WTC11 (cell line): ENCODE results near the gene YWHAQ. TPM values are rescaled to one million over a fixed set of nuclear protein-coding genes. Genes with fewer than 3 reads are reported as not detected.

Experiments
- ATAC-seq: fragments of 200-7000 bp; cut with Tn5 transposase; 2 replicates; pipeline ENCODE4 v1.10.0; 2021; ENCODE audit warnings: mild to moderate bottlenecking, moderate library complexity
- CTCF ChIA-PET: fragments of 300-600 bp; sonication (Branson Sonifier 250); formaldehyde crosslinking; loops from one replicate; lab custom pipeline; 2021; ENCODE audit warnings: antibody characterized with exemption; lab: Charles Lee
- POLR2A ChIA-PET: fragments of 350-600 bp; sonication (Branson Sonifier 250); formaldehyde crosslinking; loops from one replicate; lab custom pipeline; 2021; ENCODE audit warnings: antibody characterized with exemption; lab: Charles Lee
- DNase-seq: peaks from one replicate; pipeline ENCODE4 v3.0.0; 2021; ENCODE audit warnings: low spot score
- H3K27ac Mint-ChIP-seq: 2 replicates; pipeline ENCODE4 v1.8.0; 2021; ENCODE audit warnings: mixed read lengths
- H3K27me3 Mint-ChIP-seq: 2 replicates; pipeline ENCODE4 v1.8.0; 2021; ENCODE audit warnings: low read depth, mild to moderate bottlenecking, moderate library complexity, mixed read lengths
- H3K36me3 Mint-ChIP-seq: 2 replicates; pipeline ENCODE4 v1.8.0; 2021; ENCODE audit warnings: mixed read lengths
- H3K4me1 Mint-ChIP-seq: 2 replicates; pipeline ENCODE4 v1.8.0; 2022; ENCODE audit warnings: mixed read lengths
- H3K4me3 Mint-ChIP-seq: 2 replicates; pipeline ENCODE4 v1.8.0; 2021; ENCODE audit warnings: mild to moderate bottlenecking, moderate library complexity, mixed read lengths
- H3K9me3 Mint-ChIP-seq: 2 replicates; pipeline ENCODE4 v1.8.0; 2021; ENCODE audit warnings: mixed read lengths
- AFF4 ChIP-seq: sonication (generic); formaldehyde crosslinking; IDR thresholded peaks from 2 replicates; pipeline ENCODE4 v1.8.1; 2023; ENCODE audit warnings: mild to moderate bottlenecking, missing genetic modification reagents, borderline replicate concordance
- ATF2 ChIP-seq: sonication (generic); formaldehyde crosslinking; IDR thresholded peaks from 2 replicates; pipeline ENCODE4 v1.8.1; 2022; ENCODE audit warnings: low read depth, missing genetic modification reagents, borderline replicate concordance
- ATF6 ChIP-seq: sonication (generic); formaldehyde crosslinking; IDR thresholded peaks from 2 replicates; pipeline ENCODE4 v1.8.1; 2023; ENCODE audit warnings: mild to moderate bottlenecking, missing genetic modification reagents
- CTCF ChIP-seq: fragments of 200-600 bp; IDR thresholded peaks from 2 replicates; pipeline ENCODE4 v1.8.0; 2022; ENCODE audit warnings: antibody characterized with exemption
- E2F1 ChIP-seq: sonication (generic); formaldehyde crosslinking; IDR thresholded peaks from 2 replicates; pipeline ENCODE4 v1.8.0; 2022; ENCODE audit warnings: mild to moderate bottlenecking, missing genetic modification reagents
- ERG ChIP-seq: fragments of 250-450 bp; sonication (Bioruptor Pico); IDR thresholded peaks from 2 replicates; pipeline ENCODE4 v1.8.0; 2021; ENCODE audit warnings: mild to moderate bottlenecking
- FOXK1 ChIP-seq: sonication (generic); formaldehyde crosslinking; IDR thresholded peaks from 2 replicates; pipeline ENCODE4 v1.8.0; 2022; ENCODE audit warnings: mild to moderate bottlenecking, moderate library complexity, missing genetic modification reagents
- HMGXB4 ChIP-seq: sonication (generic); formaldehyde crosslinking; IDR thresholded peaks from 2 replicates; pipeline ENCODE4 v1.8.1; 2023; ENCODE audit warnings: mild to moderate bottlenecking, moderate library complexity, missing genetic modification reagents
- IRF1 ChIP-seq: sonication (generic); formaldehyde crosslinking; IDR thresholded peaks from 2 replicates; pipeline ENCODE4 v1.8.0; 2023; ENCODE audit warnings: missing genetic modification reagents
- MXD4 ChIP-seq: fragments of 250-450 bp; sonication (Bioruptor Pico); IDR thresholded peaks from 2 replicates; pipeline ENCODE4 v1.8.0; 2021; ENCODE audit warnings: mild to moderate bottlenecking, moderate library complexity, borderline replicate concordance
- OVOL2 ChIP-seq: fragments of 250-450 bp; sonication (Bioruptor Pico); IDR thresholded peaks from 2 replicates; pipeline ENCODE4 v1.9.0; 2021; ENCODE audit warnings: mild to moderate bottlenecking, borderline replicate concordance
- TCF7 ChIP-seq: sonication (generic); formaldehyde crosslinking; IDR thresholded peaks from 2 replicates; pipeline ENCODE4 v1.8.0; 2022; ENCODE audit warnings: mild to moderate bottlenecking, low read depth, missing genetic modification reagents, moderate library complexity
- TP53 ChIP-seq: sonication (generic); formaldehyde crosslinking; IDR thresholded peaks from 2 replicates; pipeline ENCODE4 v1.8.1; 2023; ENCODE audit warnings: mild to moderate bottlenecking, missing genetic modification reagents
- ZMAT4 ChIP-seq: fragments of 250-450 bp; sonication (Bioruptor Pico); IDR thresholded peaks from 2 replicates; pipeline ENCODE4 v1.9.0; 2021; ENCODE audit warnings: mild to moderate bottlenecking
- ZNF281 ChIP-seq: sonication (generic); formaldehyde crosslinking; IDR thresholded peaks from 2 replicates; pipeline ENCODE4 v1.8.0; 2023; ENCODE audit warnings: mild to moderate bottlenecking, missing genetic modification reagents
- ZNF416 ChIP-seq: fragments of 250-450 bp; sonication (Bioruptor Pico); IDR thresholded peaks from 2 replicates; pipeline ENCODE4 v1.9.0; 2021; ENCODE audit warnings: mild to moderate bottlenecking, inconsistent platforms
- ZSCAN18 ChIP-seq: fragments of 250-450 bp; sonication (Bioruptor Pico); IDR thresholded peaks from 2 replicates; pipeline ENCODE4 v2.1.2; 2022; ENCODE audit warnings: mild to moderate bottlenecking, moderate library complexity
- total RNA-seq: library from RNA; stranded (reverse); gene quantifications from 3 replicates; pipeline ENCODE4 v1.2.3, GENCODE V29; 2021

YWHAQ gene
- total RNA-seq, 1 experiment from 2014 or later: 395 TPM

GRCh38 chr2:9664365-9664764, 33.6 kb upstream of the YWHAQ start:
- Mint-ChIP-seq H3K4me1 (no peaks in the 10 kb centered on the region), H3K4me3 (no peak overlapping the region), H3K9me3 (peaks cover 5% of the 10 kb centered on the region), H3K27me3 (no peaks in the 10 kb centered on the region; the same call in 1 of the 2 replicates), H3K36me3 (no peaks in the 10 kb centered on the region; the same call in 1 of the 2 replicates), H3K27ac (no peak overlapping the region)
- no peak for DNase-seq
- ChIA-PET CTCF (no interaction called here), POLR2A (no interaction called here)
- no peak for ATAC-seq
- TF ChIP-seq E2F1 (CRISPR knock-in tag) (no peak), MXD4 (CRISPR knock-in tag) (no peak), ERG (CRISPR knock-in tag) (no peak), TP53 (no peak), FOXK1 (no peak), OVOL2 (CRISPR knock-in tag) (no peak), IRF1 (CRISPR knock-in tag) (no peak), HMGXB4 (CRISPR knock-in tag) (no peak), ZNF281 (CRISPR knock-in tag) (no peak), ZSCAN18 (no peak), TCF7 (CRISPR knock-in tag) (no peak), ATF2 (CRISPR knock-in tag) (no peak), ATF6 (CRISPR knock-in tag) (no peak), CTCF (no peak), ZMAT4 (CRISPR knock-in tag) (no peak), ZNF416 (CRISPR knock-in tag) (no peak), AFF4 (CRISPR knock-in tag) (no peak)
